Kidney tubule cell (primary cell): ENCODE results near the gene SEC14L2.

Experiments used
- DNase-seq: peaks from one replicate; pipeline ENCODE4 v3.0.0-alpha.2; 2018; ENCODE audit warnings: low spot score

SEC14L2 gene

DNA sequence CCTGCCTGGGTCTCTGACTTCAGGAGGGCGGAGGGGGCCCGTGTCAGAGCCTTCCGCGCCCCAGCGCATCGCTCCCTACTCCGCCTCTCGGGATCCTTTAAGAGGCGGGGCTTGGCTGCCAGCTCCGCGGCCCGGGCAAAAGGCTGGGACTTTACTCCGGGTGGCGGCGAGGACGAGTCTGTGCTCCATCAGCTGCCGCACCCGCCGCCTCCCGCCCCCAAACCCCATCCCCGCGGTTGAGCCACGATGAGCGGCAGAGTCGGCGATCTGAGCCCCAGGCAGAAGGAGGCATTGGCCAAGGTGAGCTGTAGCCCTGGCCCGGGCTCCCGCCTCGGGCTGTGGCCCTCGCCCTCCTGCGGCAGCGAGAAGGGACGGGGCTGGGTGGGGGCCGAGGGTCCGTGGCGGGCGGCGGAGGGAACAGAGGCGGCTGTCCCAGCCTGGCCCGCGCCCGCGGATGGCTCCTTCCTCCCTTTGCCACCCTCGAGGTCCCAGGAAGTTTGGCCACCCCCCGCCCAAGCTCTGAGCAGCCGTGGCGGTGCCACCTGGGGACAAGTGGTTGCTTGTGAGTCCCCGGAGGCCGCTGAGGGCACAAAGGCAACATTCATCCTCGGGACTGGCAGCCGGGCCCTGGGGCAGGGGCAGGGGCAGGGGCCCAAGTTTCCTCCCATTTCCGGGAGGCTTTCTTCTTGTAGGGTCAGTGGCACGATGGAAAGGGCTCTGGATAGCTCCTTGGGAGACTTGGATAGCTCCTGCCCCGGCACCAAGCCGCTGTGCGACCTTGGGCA is at the start of gene SEC14L2:
Gene SEC14L2, plus strand, starts transcription at position 148 of the 785 bp plus-strand sequence. Its CDS starts 99 bp downstream, at position 247.
- peak; percentile 74 for DNase-seq

DNA sequence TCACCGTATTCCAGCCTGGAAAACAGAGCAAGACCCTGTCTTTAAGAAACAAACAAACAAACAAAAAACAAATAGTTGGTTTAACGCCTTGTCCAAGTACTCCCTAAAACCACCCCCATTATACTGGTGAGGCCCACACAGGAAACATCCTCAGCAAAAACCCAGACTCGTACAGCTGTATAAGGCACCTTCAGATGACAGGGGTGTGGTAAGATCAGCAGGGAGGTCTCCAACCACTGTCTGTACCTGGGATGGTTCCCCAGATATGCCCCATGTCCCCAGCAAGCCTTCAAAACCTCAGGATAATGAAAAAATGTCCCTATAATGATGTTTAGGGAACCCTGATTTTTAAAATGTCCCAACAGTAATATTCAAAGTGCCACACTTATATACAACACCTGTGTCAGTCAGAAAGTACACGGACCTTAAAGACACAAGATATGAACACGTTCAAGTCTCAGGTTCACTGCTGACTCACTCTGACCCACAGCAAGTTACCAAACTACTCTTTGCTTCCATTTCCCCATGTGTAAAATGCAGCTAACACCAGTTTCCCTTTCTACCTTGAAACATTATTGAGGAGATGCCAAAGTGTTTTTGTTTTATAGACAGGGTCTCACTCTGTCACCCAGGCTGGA is 49.4 kb upstream of the SEC14L2 start:
- no peak for DNase-seq

DNA sequence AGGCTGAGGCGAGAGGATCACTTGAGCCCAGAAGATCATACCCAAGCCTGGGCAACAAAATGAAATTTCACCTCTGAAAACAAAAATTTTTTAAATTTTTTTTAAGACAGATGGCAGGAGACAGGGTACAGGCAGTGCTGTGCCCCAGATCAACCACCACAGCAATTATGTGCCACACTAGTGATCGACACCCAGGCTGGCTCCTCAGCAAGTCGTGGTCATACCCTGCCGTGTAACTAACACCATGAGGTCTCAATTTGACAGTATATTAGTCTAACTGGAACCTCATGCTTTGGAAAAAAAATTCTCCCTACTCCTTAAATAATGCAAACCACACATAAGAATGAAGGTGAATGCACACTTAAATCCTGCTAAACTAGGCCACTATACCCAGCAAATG is 48.4 kb upstream of the SEC14L2 start:
- DNase-seq: no peak

DNA sequence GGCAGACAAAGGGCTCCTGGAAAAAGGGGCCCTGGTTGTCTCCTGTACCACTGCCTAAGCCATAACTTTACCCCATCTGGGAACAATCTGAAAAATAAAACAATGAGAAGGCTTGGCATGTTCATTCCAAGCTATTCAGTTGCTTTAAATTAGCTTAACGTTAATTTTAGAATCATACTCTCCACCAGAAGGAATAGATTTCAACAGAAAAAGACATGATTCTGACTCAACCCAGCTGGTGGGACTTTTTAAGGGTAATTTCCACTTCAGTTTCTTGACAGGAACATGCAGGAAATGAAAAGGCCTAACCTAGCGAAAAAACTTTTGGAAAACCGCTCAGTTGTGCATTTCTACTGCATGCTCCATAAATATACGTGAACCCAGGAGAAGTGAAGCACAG is 48.0 kb upstream of the SEC14L2 start:
- DNase-seq: no peak

DNA sequence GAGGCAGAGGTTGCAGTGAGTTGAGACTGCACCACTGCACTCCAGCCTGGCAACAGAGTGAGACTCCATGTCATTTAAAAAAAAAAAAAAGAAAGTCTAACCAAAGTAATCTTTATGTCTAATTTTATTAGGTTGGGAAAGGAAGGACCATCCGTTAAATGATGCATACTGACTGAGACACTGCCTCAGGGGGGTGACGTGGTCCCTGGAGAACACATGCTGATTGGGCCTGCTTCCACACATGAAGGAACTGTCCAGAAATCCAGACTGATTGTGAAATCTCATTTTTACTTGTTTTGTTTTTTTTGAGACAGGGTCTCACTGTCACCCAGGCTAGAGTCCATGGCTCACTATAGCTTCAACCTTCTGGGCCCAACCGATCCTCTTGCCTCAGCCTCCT is 45.6 kb upstream of the SEC14L2 start:
- no peak for DNase-seq

DNA sequence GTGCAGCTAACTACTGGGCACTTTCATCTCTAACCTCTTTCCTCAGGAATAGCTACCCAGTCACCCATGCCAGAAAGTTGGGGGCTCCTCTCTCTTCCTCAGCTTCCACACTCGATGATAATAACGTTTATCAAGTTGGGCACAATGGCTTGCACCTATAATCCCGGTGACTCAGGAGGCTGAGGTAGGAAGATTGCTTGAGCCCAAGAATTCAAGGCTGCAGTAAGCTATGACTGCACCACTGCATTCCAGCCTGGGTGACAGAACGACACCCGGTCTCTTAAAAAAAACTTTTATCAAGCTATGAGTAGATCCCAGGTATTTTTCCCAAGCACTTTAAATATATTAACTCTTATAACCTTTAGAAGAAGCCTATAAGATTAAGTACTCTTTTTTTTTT is 42.2 kb upstream of the SEC14L2 start:
- DNase-seq: peak; percentile 48

DNA sequence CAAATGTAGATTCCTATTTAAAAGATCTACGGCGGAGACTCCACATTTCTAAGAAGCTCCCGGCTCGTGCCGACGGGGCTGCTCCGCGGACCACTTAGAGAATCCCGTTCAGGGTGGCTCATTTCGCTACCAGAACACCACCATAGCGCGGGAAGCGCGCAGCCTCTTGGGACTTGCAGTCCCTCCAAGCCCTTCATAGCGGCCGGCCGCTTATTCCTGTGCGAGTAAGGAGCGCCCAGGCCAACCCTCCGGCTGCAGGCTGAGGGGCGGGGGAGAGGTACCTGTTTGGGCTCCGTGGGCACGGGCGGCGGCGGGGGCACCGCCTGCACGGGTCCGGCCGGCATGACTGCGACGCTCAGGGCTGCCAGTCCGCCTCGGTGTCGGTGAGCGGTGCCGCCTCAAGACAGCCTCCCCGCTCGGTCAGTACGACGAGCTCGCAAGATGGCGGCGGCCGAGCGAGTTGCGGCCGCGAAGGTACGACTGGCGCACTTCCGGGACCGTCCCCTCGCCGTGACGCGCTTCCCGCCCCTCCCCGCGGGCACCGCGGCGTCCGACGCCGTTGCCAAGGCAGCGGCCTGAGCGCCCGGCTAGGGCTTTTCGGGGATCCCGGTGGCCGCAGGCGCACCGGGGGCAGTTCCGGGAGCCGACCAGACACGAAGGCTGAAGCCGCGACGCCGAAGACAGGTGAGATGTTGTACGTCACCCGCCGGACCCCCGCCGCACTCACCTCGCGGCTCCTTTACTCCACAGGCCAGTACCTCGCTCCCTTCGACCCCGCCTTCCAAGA is 40.2 kb upstream of the SEC14L2 start, which contains the start of the genes CCDC157 and SF3A1:
Gene CCDC157, plus strand, starts transcription at position 559 of the 787 bp plus-strand sequence. CDS start 8,994 bp downstream, outside the sequence.
Gene SF3A1, minus strand, starts transcription at position 446 of the 787 bp plus-strand sequence. Its CDS starts 102 bp downstream, at position 344.
- DNase-seq: peak; percentile 90

DNA sequence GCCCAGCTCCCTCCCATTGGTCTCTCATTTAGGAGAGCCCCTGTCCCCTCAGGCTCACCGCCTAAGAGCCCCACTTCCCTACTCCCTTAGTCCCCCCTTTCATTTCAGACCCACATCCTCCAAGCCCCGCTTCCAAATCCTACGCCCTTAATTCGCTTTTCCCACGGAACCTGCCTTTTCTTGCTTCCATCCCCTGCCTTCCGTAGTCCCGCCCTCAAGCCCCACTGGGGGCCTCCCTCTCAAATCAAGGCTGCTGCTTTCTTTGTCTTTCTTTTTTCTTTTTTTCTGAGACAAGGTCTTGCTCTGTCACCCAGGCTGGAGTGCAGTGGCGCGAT is 39.6 kb upstream of the SEC14L2 start:
- DNase-seq: no peak

DNA sequence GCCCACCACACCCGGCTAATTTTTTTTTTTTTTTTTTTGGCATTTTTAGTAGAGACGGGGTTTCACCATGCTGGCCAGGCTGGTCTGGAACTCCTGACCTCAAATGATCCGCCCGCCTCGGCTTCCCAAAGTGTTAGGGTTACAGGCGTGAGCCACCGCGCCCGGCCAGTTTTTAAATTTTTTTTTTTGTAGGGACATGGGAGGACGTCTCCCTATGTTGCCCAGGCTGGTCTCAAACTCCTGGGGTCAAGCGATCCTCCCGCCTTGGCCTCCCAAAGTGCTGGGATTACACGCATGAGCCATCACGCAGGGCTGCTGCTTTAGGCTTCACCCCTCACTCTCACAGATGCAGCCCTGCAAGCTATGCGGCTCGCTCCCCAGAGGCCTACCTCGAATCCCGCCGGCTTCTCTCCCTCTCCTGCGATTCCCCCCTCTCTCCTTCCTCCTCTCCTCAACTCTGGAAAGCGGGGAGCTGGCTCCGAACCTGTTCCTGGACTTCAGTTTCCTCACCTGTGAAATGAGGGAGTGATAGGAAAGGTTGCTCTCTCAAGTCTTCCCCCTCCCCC is 39.1 kb upstream of the SEC14L2 start:
- DNase-seq: no peak

DNA sequence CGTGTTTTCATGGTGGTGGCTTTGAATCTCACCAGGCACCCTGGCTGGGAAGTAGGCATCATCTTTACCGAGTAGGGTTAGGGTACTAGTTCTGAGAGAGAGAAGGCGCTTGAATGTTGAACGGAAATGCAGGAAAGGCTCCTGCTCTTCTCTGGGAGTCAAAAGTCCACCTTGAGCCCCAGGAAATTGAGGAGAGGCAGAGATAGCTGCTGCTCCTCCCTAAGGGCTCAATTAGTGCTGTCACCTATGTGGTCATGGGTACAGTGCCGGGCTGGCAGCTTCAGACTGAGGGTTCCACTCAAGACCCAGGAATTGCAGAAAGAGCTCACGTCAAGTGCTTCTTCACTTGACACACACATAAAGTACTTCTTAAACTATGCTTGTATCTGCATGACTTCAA is 38.3 kb upstream of the SEC14L2 start:
- DNase-seq: no peak

DNA sequence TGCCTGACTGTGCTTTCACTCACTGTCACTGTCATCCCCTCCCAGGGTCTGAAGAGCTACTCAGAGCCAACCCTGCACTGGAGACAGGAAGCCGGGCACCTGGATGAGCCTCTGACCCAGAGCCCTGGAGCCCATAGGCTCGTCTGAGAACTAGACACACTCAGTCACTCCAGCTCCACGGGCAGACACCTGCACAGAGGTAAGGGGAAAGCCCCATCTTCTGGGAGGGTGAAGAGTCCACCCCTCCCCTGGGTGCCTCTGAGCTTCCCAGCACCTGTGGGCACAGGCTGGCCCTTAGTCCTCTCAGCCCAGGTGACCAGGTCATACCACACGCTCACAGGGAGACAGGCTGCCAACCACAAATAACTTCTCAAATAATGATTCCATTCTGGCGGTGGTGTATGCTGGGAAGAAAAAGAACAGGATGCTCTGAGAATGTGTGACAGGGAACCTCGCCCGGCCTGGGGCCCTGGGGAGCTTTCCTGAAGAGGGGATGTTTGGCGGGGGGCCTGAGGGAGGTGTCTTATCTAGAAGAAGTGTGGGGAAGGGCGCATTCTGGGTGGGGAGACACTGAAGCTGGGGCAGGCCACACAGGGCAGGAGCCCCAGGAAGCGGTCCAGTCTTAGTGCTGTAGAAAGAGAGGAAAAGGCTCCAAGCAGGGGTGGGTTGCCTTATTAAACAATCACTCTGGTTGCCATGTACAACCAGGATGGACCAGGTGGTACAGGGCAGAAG is 34.7 kb upstream of the SEC14L2 start:
- peak; percentile 41 for DNase-seq

DNA sequence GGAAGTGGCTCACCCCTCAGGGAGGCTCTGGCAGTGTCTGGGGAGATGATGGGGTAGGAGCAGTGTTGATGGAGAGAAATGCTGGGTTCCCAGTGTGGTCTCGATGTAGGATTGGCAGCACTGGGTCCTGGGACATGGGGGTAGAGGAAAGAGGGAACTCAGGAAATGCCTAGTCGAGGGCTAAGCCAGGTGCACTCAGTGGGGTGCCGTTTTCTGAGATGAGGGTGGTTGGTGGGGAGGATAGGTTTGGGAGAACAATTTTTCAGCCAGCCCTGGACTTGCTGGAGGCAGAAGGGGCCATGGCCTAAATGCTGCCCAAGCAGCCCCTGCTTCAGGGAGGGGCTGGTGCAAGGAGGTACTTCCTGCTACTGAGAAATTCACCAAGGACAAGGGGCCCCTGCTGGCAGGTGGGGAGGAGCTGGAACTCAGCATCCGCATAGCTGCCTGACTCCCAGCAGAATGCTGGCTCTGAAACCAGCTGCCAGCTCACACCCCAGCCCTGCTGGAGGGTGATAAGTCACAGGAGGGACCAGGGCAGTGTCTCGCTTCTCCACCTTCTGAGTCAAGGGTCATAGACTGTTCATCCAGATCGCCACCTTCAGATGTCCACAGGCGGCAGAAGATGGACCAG is 34.1 kb upstream of the SEC14L2 start:
- peak; percentile 49 for DNase-seq

DNA sequence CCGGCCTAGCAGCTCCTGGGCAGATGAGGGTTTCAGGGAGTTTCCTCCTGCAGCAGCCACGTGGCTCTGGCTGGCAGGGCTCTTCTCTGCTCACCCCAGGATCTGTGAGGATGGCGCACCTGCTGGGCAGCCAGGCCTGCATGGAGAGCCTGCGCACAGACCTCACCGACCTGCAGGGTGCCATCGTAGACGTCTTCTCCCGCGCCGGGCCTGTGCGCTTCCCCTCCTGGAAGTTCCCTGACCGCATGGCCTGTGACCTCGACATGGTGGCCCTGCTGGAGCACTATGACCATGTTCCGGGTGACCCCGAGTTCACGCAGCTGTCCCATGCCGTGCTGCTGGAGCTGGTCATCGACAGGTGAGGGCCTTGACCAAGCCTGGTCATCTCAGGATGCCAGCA is 30.9 kb upstream of the SEC14L2 start:
- no peak for DNase-seq

DNA sequence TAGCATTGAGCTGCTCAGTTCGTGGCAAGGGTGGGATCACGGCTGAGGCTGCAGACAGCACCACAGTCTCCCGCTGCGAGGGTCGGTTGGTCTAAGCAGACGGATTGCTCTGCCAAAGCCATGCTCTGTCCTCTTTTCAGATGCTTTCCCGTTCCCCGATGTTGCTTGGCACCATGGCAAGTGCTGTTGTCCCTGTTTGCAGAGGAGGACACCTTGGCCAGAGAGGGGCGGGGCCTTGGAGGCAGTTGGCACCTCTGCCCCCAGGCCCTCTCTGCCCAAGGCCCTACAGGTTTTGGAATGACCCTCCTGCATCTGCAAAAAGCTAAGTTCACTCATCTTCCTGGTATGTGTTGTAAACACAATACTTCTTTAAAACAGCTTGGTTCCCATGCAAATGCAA is 28.4 kb upstream of the SEC14L2 start:
- no peak for DNase-seq

DNA sequence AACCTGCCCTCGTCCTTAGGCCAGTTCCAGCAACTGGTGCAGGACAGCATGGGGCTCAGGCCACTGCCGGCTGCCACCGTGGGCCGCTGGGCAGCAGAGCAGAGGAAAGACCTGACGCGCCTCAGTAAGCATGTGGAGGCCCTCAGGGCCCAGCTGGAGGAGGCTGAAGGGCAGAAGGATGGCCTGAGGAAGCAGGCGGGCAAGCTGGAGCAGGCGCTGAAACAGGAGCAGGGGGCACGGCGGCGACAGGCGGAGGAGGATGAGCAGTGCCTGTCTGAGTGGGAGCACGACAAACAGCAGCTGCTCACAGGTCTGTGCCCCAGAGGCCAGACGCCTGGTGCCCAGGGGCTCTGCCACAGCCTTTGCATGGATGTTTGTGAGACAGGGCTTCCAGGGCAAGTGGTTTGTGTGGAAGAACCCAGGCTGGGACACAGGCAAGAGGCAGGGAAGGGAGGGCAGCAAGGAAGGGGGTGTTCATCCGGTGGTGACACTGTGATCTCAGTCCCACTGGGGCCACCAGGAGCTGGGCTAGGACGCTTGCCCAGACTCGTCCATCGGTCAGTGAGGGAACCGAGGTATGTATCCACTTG is 26.1 kb upstream of the SEC14L2 start:
- no peak for DNase-seq

DNA sequence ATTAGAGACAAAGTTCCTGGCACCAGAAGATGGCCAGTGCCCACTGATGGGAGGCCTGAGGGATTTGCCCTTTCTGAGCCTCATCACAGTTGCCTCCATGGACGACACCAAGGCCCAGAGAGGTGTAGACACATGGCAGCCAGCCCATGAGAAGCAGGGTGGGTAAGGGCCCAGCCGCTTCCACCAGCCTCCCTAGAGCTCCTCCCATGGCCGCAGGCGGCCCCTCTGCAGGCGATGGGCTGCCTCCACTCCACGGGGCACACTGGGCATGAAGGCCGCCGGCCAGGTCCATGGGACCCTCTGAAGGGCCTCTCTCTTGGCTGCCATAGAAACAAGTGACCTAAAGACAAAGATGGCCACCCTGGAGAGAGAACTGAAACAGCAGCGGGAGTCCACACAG is 25.5 kb upstream of the SEC14L2 start:
- DNase-seq: no peak

DNA sequence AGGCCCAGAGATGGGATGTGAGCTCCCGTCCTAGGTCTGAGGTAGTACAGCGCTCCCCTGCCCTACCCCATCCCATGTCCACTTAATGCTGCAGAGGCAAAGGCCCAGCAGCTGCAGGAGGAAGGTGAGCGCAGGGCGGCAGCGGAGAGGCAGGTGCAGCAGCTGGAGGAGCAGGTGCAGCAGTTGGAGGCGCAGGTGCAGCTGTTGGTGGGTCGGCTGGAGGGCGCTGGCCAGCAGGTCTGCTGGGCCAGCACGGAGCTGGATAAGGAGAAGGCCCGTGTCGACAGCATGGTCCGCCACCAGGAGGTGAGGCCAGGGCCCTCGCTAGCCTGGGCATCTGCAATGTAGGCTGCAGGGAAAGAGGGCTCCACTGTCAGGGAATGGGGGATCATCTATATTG is 24.8 kb upstream of the SEC14L2 start:
- no peak for DNase-seq

DNA sequence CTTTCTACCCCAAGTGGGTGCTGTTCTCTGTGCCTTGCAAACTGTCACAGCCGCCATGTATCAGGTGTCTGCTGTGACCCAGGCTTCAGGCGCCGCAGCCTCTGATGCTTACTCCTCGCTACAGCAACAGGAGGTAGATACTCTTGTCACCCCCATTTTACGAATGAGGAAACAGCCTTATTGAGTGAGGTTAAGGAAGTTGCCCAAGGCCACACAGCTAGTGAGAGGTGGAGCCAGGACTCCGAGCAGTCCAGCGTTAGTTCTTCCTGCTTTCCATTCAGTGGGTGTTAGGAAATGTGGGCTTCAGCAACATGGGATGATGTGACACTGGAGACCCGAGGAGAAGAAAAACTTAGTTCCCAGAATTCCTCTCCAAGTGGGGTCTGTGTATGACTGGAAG is 23.9 kb upstream of the SEC14L2 start:
- DNase-seq: no peak

DNA sequence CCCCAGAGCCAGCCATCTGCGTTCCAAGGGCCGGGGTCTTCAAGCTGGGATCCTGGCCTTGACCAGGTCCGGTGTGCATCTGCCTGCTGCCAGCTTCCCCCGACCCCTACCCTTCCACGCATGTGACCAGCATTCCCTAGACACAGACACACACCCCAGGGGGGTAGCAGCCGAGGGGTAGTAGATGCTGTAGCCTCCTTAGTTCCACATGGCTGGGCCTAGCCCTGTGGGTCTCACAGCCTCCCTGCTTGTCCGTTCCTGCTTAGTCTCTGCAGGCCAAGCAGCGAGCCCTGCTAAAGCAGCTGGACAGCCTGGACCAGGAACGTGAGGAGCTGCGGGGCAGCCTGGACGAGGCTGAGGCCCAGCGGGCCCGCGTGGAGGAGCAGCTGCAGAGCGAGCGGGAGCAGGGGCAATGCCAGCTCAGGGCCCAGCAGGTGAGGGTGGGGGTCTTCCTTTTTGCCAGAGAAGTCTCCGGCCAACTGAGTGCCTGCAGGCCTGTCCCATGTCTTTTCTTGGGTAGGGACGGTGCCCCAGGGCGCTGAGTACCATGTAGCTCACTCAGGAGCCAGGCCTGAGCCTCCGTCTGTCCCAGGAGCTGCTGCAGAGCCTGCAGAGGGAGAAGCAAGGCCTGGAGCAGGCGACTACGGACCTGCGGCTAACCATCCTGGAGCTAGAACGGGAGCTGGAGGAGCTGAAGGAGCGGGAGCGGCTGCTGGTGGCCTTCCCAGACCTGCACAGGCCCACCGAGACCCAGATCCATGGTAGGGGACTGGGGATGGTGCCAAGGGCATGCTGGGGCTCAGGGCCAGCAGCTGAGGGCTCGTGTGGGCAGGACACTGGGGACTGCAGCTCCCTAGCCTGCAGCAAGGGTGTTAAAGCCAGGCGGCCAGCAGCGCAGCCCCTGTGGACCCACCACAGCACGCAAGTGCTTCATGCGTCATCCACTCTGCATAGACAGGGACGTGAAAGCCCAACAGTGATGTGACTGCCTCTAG is 23.2 kb upstream of the SEC14L2 start:
- DNase-seq: no peak
